ENCODE data around the gene ABLIM1.

GRCh38 chr10:114668375-114669080 lies 10.5 kb upstream of the ABLIM1 start:
- TF ChIP-seq CTCF (IDR thresholded peaks at IDR 0.05), result no peak
- no peak for TF ChIP-seq POLR2A (IDR thresholded peaks at IDR 0.05)
